Body of pancreas (tissue), 4 donors: ENCODE data around the gene TNRC18. TPM values are rescaled to one million over a fixed set of nuclear protein-coding genes. Genes with fewer than 3 reads are reported as not detected.

Source experiments
- ATAC-seq: fragments of 150-250 bp; one replicate; pipeline ENCODE4 v1.9.1; 2016
- DNase-seq, 4 donors: peaks; one replicate each; pipeline ENCODE4 v3.0.0-alpha.2; 2019
- H3K27ac ChIP-seq, 4 donors: fragments of 200-600 bp; sonication (generic); 1 replicate in 3 of 4; 2 replicates in 1 of 4; pipeline versions ENCODE4 v1.5.1 to v1.6.1; 2016 to 2019; ENCODE audit warnings: mild to moderate bottlenecking in 1 of 4, mixed read lengths in 1 of 4, moderate library complexity in 1 of 4
- H3K27me3 ChIP-seq, 2 donors: fragments of 200-600 bp; sonication (generic); one replicate each; pipeline ENCODE4 v1.6.0; 2016; ENCODE audit warnings: mild to moderate bottlenecking in 1 of 2
- H3K36me3 ChIP-seq, 2 donors: fragments of 200-600 bp; sonication (generic); replicated peaks in 1 of 2; 2 replicates each; pipeline ENCODE4 v1.5.1; 2016; ENCODE audit warnings: low read depth in 2 of 2; ENCODE audit not compliant: insufficient read depth in 1 of 2
- H3K4me1 ChIP-seq: fragments of 200-600 bp; sonication (generic); one replicate; pipeline ENCODE4 v1.6.0; 2016
- H3K4me3 ChIP-seq, 2 donors: fragments of 200-600 bp; sonication (generic); 1 replicate in 1 of 2; 2 replicates in 1 of 2; pipeline ENCODE4 v1.5.1; 2016 to 2019
- H3K9me3 ChIP-seq, 3 donors: fragments of 200-600 bp; sonication (generic); 1 replicate in 2 of 3; 2 replicates in 1 of 3; pipeline ENCODE4 v1.5.1; 2016
- CTCF ChIP-seq, 7 experiments: fragments of 450-650 bp in 4 of 7; fragments of 200-600 bp in 3 of 7; sonication (generic) in 3 of 7; IDR thresholded peaks; one replicate each; pipeline ENCODE4 v1.5.1; 2016 to 2019; ENCODE audit warnings: antibody characterized with exemption in 7 of 7
- POLR2A ChIP-seq, 3 donors: fragments of 450-650 bp; IDR thresholded peaks; one replicate each; pipeline ENCODE4 v1.6.1; 2016; ENCODE audit warnings: antibody characterized with exemption in 3 of 3, mild to moderate bottlenecking in 2 of 3
- WGBS, 2 donors: methylation state at CpG; one replicate each; pipeline ENCODE4 v1.1.5; 2017; 5-methylcytosine and 5-hydroxymethylcytosine counted together
- intact Hi-C: fragments of 100-400 bp; cut with DNase I; formaldehyde crosslinking; loops from one replicate; pipeline ENCODE4 v1.15.1; 2023
- total RNA-seq, 2 donors: library from RNA; depleted of rRNA; stranded (reverse); fragments of >200 nt; gene quantifications; one replicate each; pipeline ENCODE4 v1.1.0, GENCODE V29; 2016

TNRC18 gene
- total RNA-seq, 2 donors from 2014 or later: 87.9 to 201 TPM

GRCh38 chr7:5397736-5398135 is 25.9 kb downstream of the TNRC18 start:
- H3K27ac ChIP-seq: peak overlapping the region in 3 of 4 donors; percentile 17 to 76 (median 64)

GRCh38 chr7:5396999-5397663 is 26.5 kb downstream of the TNRC18 start:
- DNase-seq (peak; percentile 52 to 86 (median 70)), ATAC-seq (peak; percentile 72)
- Histone ChIP-seq H3K27me3 (no peaks in the 10 kb centered on the region), H3K4me3 (no peak overlapping the region), H3K27ac (peak overlapping the region in 3 of 4 donors; percentile 17 to 76 (median 64)), H3K4me1 (peaks cover 11% of the 10 kb centered on the region), H3K9me3 (no peaks in the 10 kb centered on the region), H3K36me3 (peaks cover 3 to 5% of the 10 kb centered on the region in 2 donors)
- intact Hi-C loops: loop anchor here (5.0 kb wide), 1 partner anchor 265 kb away; no protein-coding TSS in a partner anchor
- TF ChIP-seq POLR2A (IDR thresholded peaks at IDR 0.05): peak in 2 of 3 donors; percentile 25 to 36
- no peak for TF ChIP-seq CTCF (IDR thresholded peaks at IDR 0.05)
- 60 to 67% methylated on average over 10 to 25 of the region's 30 CpGs for WGBS, 2 donors

More at GRCh38 chr7:5397736-5398135, 25.9 kb downstream of the TNRC18 start:
- peaks cover 11% of the 10 kb centered on the region for H3K4me1 ChIP-seq
- no peak overlapping the region for H3K4me3 ChIP-seq
- intact Hi-C loops: loop anchor here (5.0 kb wide), 1 partner anchor 265 kb away; no protein-coding TSS in a partner anchor
- H3K36me3 ChIP-seq: peaks cover 3 to 4% of the 10 kb centered on the region in 2 donors
- no peak for ATAC-seq
- TF ChIP-seq CTCF (IDR thresholded peaks at IDR 0.05) (no peak), POLR2A (IDR thresholded peaks at IDR 0.05) (no peak)
- H3K27me3 ChIP-seq: no peaks in the 10 kb centered on the region
- no peak for DNase-seq
- 74 to 78% methylated on average over 7 of the region's 7 CpGs for WGBS, 2 donors
- H3K9me3 ChIP-seq: no peaks in the 10 kb centered on the region

- 63 to 76% methylated on average over 4 to 6 of the region's 6 CpGs for WGBS, 2 donors
- Histone ChIP-seq H3K4me1 (peaks cover 11% of the 10 kb centered on the region), H3K4me3 (no peak overlapping the region)
Observed at GRCh38 chr7:5396542-5396941, 27.1 kb downstream of the TNRC18 start.

GRCh38 chr7:5395246-5395645 is 28.4 kb downstream of the TNRC18 start:
- 76 to 80% methylated on average over 6 to 14 of the region's 15 CpGs for WGBS, 2 donors
- Histone ChIP-seq H3K9me3 (no peaks in the 10 kb centered on the region), H3K27ac (no peak overlapping the region), H3K4me3 (no peak overlapping the region), H3K4me1 (peaks cover 11% of the 10 kb centered on the region), H3K36me3 (peaks cover 3 to 5% of the 10 kb centered on the region in 2 donors), H3K27me3 (no peaks in the 10 kb centered on the region)
- DNase-seq: no peak
- no peak for ATAC-seq
- intact Hi-C loops: loop anchor here (5.0 kb wide), 1 partner anchor 267 kb away; no protein-coding TSS in a partner anchor
- no peak for TF ChIP-seq CTCF (IDR thresholded peaks at IDR 0.05)
- TF ChIP-seq POLR2A (IDR thresholded peaks at IDR 0.05): no peak

More at GRCh38 chr7:5396542-5396941, 27.1 kb downstream of the TNRC18 start:
- Histone ChIP-seq H3K9me3 (no peaks in the 10 kb centered on the region), H3K27ac (peak overlapping the region in 3 of 4 donors; percentile 17 to 76 (median 64)), H3K27me3 (no peaks in the 10 kb centered on the region), H3K36me3 (peaks cover 3 to 5% of the 10 kb centered on the region in 2 donors)
- ATAC-seq: peak; percentile 8
- TF ChIP-seq POLR2A (IDR thresholded peaks at IDR 0.05) (no peak), CTCF (IDR thresholded peaks at IDR 0.05) (peak in 2 of 7 experiments; percentile 17 to 23)
- peak in 2 of 4 donors; percentile 30 to 37 for DNase-seq
- intact Hi-C loops: loop anchor here (5.0 kb wide), 1 partner anchor 266 kb away; no protein-coding TSS in a partner anchor
